IMR-90 (cell line): ENCODE data around the gene TMEM190. TPM values are rescaled to one million over a fixed set of nuclear protein-coding genes. Genes with fewer than 3 reads are reported as not detected.

Experiments used
- ATAC-seq: fragments of 200-7000 bp; cut with Tn5 transposase; 2 replicates; pipeline ENCODE4 v1.9.1; 2020; ENCODE audit warnings: low read depth, mild to moderate bottlenecking, moderate library complexity
- BruUV-seq: library from RNA; stranded (reverse); fragments of 400-500 nt; replicated peaks from 2 replicates; lab custom pipeline; 2021; lab: Mats Ljungman, UMichigan
- CTCF ChIA-PET: fragments of 300-600 bp; formaldehyde crosslinking; extraction: SDS; loops from one replicate; lab custom pipeline; 2021; ENCODE audit warnings: antibody characterized with exemption; lab: Yijun Ruan, JAX
- POLR2A ChIA-PET: fragments of 300-600 bp; sonication (Branson Sonifier 250); formaldehyde crosslinking; loops from one replicate; lab custom pipeline; 2022; ENCODE audit warnings: antibody characterized with exemption; ENCODE audit not compliant: unreplicated experiment; lab: Charles Lee
- DNase-seq: peaks from one replicate; pipeline ENCODE4 v3.0.0; 2013
- H2AFZ ChIP-seq: replicated peaks from 2 replicates; pipeline ENCODE3; 2013; ENCODE audit warnings: low read length, mild to moderate bottlenecking; ENCODE audit not compliant: poor library complexity
- H2AK5ac ChIP-seq: 2 replicates; pipeline ENCODE4 v1.6.1; 2013; ENCODE audit warnings: low read depth, low read length, inconsistent platforms
- H2AK9ac ChIP-seq: replicated peaks from 2 replicates; pipeline ENCODE3; 2013; ENCODE audit warnings: mild to moderate bottlenecking, low read depth, low read length, moderate library complexity; ENCODE audit not compliant: poor library complexity
- H2BK120ac ChIP-seq: 2 replicates; pipeline ENCODE4 v1.6.1; 2013; ENCODE audit warnings: low read depth, low read length, inconsistent platforms
- H2BK15ac ChIP-seq: 3 replicates; pipeline ENCODE4 v1.6.1; 2013; ENCODE audit warnings: low read depth, low read length, inconsistent platforms
- H2BK20ac ChIP-seq: 2 replicates; pipeline ENCODE4 v1.6.1; 2013; ENCODE audit warnings: low read depth, mild to moderate bottlenecking, inconsistent platforms, low read length, moderate library complexity
- H2BK5ac ChIP-seq: 2 replicates; pipeline ENCODE4 v1.6.1; 2013; ENCODE audit warnings: mild to moderate bottlenecking, low read depth, low read length, inconsistent platforms; ENCODE audit not compliant: poor library complexity, severe bottlenecking
- H3K14ac ChIP-seq: replicated peaks from 2 replicates; pipeline ENCODE4 v1.6.1; 2013; ENCODE audit warnings: low read depth, low read length, inconsistent platforms
- H3K18ac ChIP-seq: 2 replicates; pipeline ENCODE4 v1.6.1; 2013; ENCODE audit warnings: low read depth, low read length, control low read depth
- H3K23ac ChIP-seq: 2 replicates; pipeline ENCODE4 v1.6.1; 2013; ENCODE audit warnings: low read depth, low read length, inconsistent platforms
- H3K27ac ChIP-seq: 2 replicates; pipeline ENCODE4 v1.5.1; 2013; ENCODE audit warnings: mild to moderate bottlenecking, control low read depth, low read length; ENCODE audit not compliant: insufficient read depth
- H3K27me3 ChIP-seq: 2 replicates; pipeline ENCODE4 v1.6.1; 2013; ENCODE audit warnings: low read length; ENCODE audit not compliant: control insufficient read depth, insufficient read depth
- H3K36me3 ChIP-seq: 2 replicates; pipeline ENCODE4 v1.6.1; 2013; ENCODE audit warnings: low read length, mixed read lengths; ENCODE audit not compliant: control insufficient read depth, insufficient read depth
- H3K4ac ChIP-seq: 2 replicates; pipeline ENCODE4 v1.6.1; 2013; ENCODE audit warnings: low read depth, low read length, inconsistent platforms
- H3K4me1 ChIP-seq: 2 replicates; pipeline ENCODE4 v1.6.1; 2013; ENCODE audit warnings: low read length, mixed read lengths; ENCODE audit not compliant: control insufficient read depth, insufficient read depth
- H3K4me2 ChIP-seq: 2 replicates; pipeline ENCODE4 v1.6.1; 2013; ENCODE audit warnings: low read depth, mild to moderate bottlenecking, control low read depth, low read length, moderate library complexity
- H3K4me3 ChIP-seq: 2 replicates; pipeline ENCODE4 v1.5.1; 2013; ENCODE audit warnings: low read depth, mild to moderate bottlenecking, control low read depth, low read length, moderate library complexity; ENCODE audit not compliant: insufficient read depth
- H3K56ac ChIP-seq: 2 replicates; pipeline ENCODE4 v1.6.1; 2013; ENCODE audit warnings: low read length, inconsistent platforms; ENCODE audit not compliant: insufficient read depth; ENCODE audit errors: extremely low read depth
- H3K79me1 ChIP-seq, 2 experiments: 2 replicates each; pipeline ENCODE4 v1.6.1; 2013; ENCODE audit warnings: low read length in 2 of 2, inconsistent platforms in 1 of 2, low read depth in 1 of 2
- H3K9ac ChIP-seq: 2 replicates; pipeline ENCODE4 v1.6.1; 2013; ENCODE audit warnings: low read depth, low read length, control low read depth
- H3K9me1 ChIP-seq: 2 replicates; pipeline ENCODE4 v1.6.1; 2013; ENCODE audit warnings: low read length, inconsistent platforms; ENCODE audit not compliant: insufficient read depth
- H3K9me3 ChIP-seq: 2 replicates; pipeline ENCODE4 v1.6.1; 2013; ENCODE audit warnings: low read length; ENCODE audit not compliant: control insufficient read depth, insufficient read depth
- H4K20me1 ChIP-seq: 2 replicates; pipeline ENCODE4 v1.6.1; 2013; ENCODE audit warnings: low read length, inconsistent platforms; ENCODE audit not compliant: insufficient read depth
- H4K5ac ChIP-seq: 2 replicates; pipeline ENCODE4 v1.6.1; 2013; ENCODE audit warnings: mild to moderate bottlenecking, low read depth, low read length, control low read depth
- H4K8ac ChIP-seq, 2 experiments: 2 replicates each; pipeline ENCODE4 v1.6.1; 2013; ENCODE audit warnings: low read depth in 2 of 2, low read length in 2 of 2, control low read depth in 1 of 2, inconsistent platforms in 1 of 2
- H4K91ac ChIP-seq: 2 replicates; pipeline ENCODE4 v1.6.1; 2013; ENCODE audit warnings: low read depth, low read length, inconsistent platforms; ENCODE audit not compliant: insufficient read depth
- CEBPB ChIP-seq: IDR thresholded peaks from 2 replicates; pipeline ENCODE4 v1.6.1; 2012; ENCODE audit warnings: low read depth, low read length, improper control_type of control experiment
- CHD1 ChIP-seq: IDR thresholded peaks from 2 replicates; pipeline ENCODE4 v1.6.1; 2012; ENCODE audit warnings: low read depth, low read length, improper control_type of control experiment
- ELK1 ChIP-seq: fragments of 150-350 bp; IDR thresholded peaks from 2 replicates; pipeline ENCODE4 v1.6.1; 2016; ENCODE audit warnings: low read depth, mild to moderate bottlenecking, low read length, moderate library complexity, borderline replicate concordance
- MAFK ChIP-seq: IDR thresholded peaks from 2 replicates; pipeline ENCODE4 v1.6.1; 2012; ENCODE audit warnings: low read depth, low read length, improper control_type of control experiment
- MAZ ChIP-seq: IDR thresholded peaks from 2 replicates; pipeline ENCODE4 v1.6.1; 2012; ENCODE audit warnings: low read depth, mild to moderate bottlenecking, low read length, improper control_type of control experiment, moderate library complexity, borderline replicate concordance
- POLR2A ChIP-seq: IDR thresholded peaks from 2 replicates; pipeline ENCODE4 v1.6.1; 2012; ENCODE audit warnings: mild to moderate bottlenecking, low read depth, low read length
- RAD21 ChIP-seq: IDR thresholded peaks from 2 replicates; pipeline ENCODE4 v1.6.1; 2012; ENCODE audit warnings: low read length, improper control_type of control experiment
- RCOR1 ChIP-seq: IDR thresholded peaks from 2 replicates; pipeline ENCODE4 v1.6.1; 2012; ENCODE audit warnings: mild to moderate bottlenecking, low read length, improper control_type of control experiment; ENCODE audit not compliant: insufficient replicate concordance
- RFX5 ChIP-seq: IDR thresholded peaks from 2 replicates; pipeline ENCODE4 v1.8.0; 2012; ENCODE audit warnings: low read depth, mild to moderate bottlenecking, low read length, moderate library complexity
- SMC3 ChIP-seq: fragments of 150-350 bp; IDR thresholded peaks from 2 replicates; pipeline ENCODE4 v1.6.1; 2016; ENCODE audit warnings: low read depth, mild to moderate bottlenecking, antibody characterized with exemption, low read length, moderate library complexity
- USF2 ChIP-seq: fragments of 150-350 bp; IDR thresholded peaks from 2 replicates; pipeline ENCODE4 v1.6.1; 2017; ENCODE audit warnings: mild to moderate bottlenecking, antibody characterized with exemption, low read length, low read depth
- WGBS, 2 experiments: methylation state at CpG; one replicate each; pipeline versions ENCODE4 v1.1.5 to v1.1.7; 2013; ENCODE audit warnings: missing lambda C conversion rate in 2 of 2; ENCODE audit not compliant: insufficient read length in 1 of 2; ENCODE audit errors: extremely low coverage in 2 of 2; 5-methylcytosine and 5-hydroxymethylcytosine counted together
- dilution Hi-C: fragments of 300-500 bp; cut with HindIII; formaldehyde crosslinking; loops from one replicate; pipeline ENCODE4 v1.14.3; 2018; ENCODE audit warnings: low sequenced_read_pairs; ENCODE audit not compliant: unreplicated experiment
- in situ Hi-C: fragments of 300-500 bp; cut with MboI; formaldehyde crosslinking; loops from 3 replicates; pipeline ENCODE4 v1.14.3; 2019; ENCODE audit warnings: low sequenced_read_pairs, inconsistent platforms, mixed read lengths
- intact Hi-C: fragments of 100-400 bp; cut with micrococcal nuclease; formaldehyde crosslinking; loops from 2 replicates; pipeline ENCODE4 v1.10.0; 2022
- polyA plus RNA-seq, 3 experiments: library from polyadenylated mRNA; depleted of rRNA; stranded (reverse); fragments of >200 nt; gene quantifications; 2 replicates each; pipeline ENCODE4 v1.2.3, GENCODE V29; 2012; ENCODE audit warnings: low replicate concordance in 1 of 3
- total RNA-seq: library from RNA; depleted of rRNA; stranded (reverse); fragments of >200 nt; gene quantifications from 2 replicates; pipeline ENCODE4 v1.2.3, GENCODE V29; 2012

Gene TMEM190
- total and polyA plus RNA-seq, 2 of the 4 experiments (the other 2 are of a cell fraction) = 1.6 TPM; not detected in 1

- no peak overlapping the region for H2BK120ac ChIP-seq
- no peak overlapping the region for H3K14ac ChIP-seq
- H4K20me1 ChIP-seq = no peaks in the 10 kb centered on the region; the same call in 1 of the 2 replicates
- POLR2A ChIA-PET = no interaction called here
- no peak overlapping the region for H2AK9ac ChIP-seq
- intact Hi-C loops = loop anchor here (2.0 kb wide), 1 partner anchor 160 kb away; the partner anchor contains the start of gene PPP6R1
- H3K18ac ChIP-seq = no peak overlapping the region
- TF ChIP-seq RCOR1 (no peak), MAZ (no peak), RFX5 (no peak), MAFK (no peak), SMC3 (no peak), CEBPB (no peak), RAD21 (no peak), POLR2A (no peak), ELK1 (no peak), USF2 (no peak), CHD1 (no peak)
- H2AFZ ChIP-seq = peak overlapping the region; percentile 41
- H3K27ac ChIP-seq = no peak overlapping the region
- no peaks in the 10 kb centered on the region for H3K9me3 ChIP-seq
- in situ Hi-C loops = loop anchor here (5.0 kb wide), 1 partner anchor 282 kb away; no protein-coding TSS in a partner anchor
- no peak overlapping the region for H2AK5ac ChIP-seq
- no peak overlapping the region for H3K4me2 ChIP-seq
- no peaks in the 10 kb centered on the region for H3K4me1 ChIP-seq
- H3K9me1 ChIP-seq = 0 out of 2 replicates have a peak, but pooled peaks cover 4% of the 10 kb centered on the region
- no peak overlapping the region for H3K9ac ChIP-seq
- BruUV-seq = no TSS peak
- H3K27me3 ChIP-seq = peaks cover 11% of the 10 kb centered on the region
- no peak overlapping the region for H3K4ac ChIP-seq
- no peak overlapping the region for H2BK20ac ChIP-seq
- DNase-seq = no peak
- dilution Hi-C loops = no loop called here
- 100% methylated on average over 1 of the region's 5 CpGs; no CpG with 5 or more reads in 1 of the 2 experiments for WGBS, 2 experiments
- no peak overlapping the region for H3K23ac ChIP-seq
- no peak overlapping the region for H3K56ac ChIP-seq
- no peaks in the 10 kb centered on the region for H3K79me1 ChIP-seq
- H2BK5ac ChIP-seq = no peak overlapping the region
- no peak overlapping the region for H4K91ac ChIP-seq
- H4K5ac ChIP-seq = no peak overlapping the region
- H2BK15ac ChIP-seq = no peak overlapping the region
- no peak overlapping the region for H4K8ac ChIP-seq
- H3K4me3 ChIP-seq = no peak overlapping the region
- H3K36me3 ChIP-seq = no peaks in the 10 kb centered on the region
- CTCF ChIA-PET = interaction anchor here (0.8 to 1.4 kb wide), 3 partner anchors 85 to 278 kb away, joined by 3 to 4 read pairs (median 3); no protein-coding TSS in a partner anchor
- ATAC-seq = no peak
These were observed 42.5 kb downstream of the TMEM190 start for GRCh38 chr19:55419103-55419502.
